SK-N-SH treated with all-trans-retinoic acid at 6 μM for 48 hours (cell line): ENCODE results near the gene C1GALT1.

Source experiments
- PATZ1 ChIP-seq: fragments of 250-450 bp; sonication (Bioruptor Pico); IDR thresholded peaks from 2 replicates; pipeline ENCODE4 v1.8.0; 2020; ENCODE audit warnings: mild to moderate bottlenecking, moderate library complexity, borderline replicate concordance
- TOX ChIP-seq: fragments of 250-450 bp; sonication (Bioruptor Pico); IDR thresholded peaks from 2 replicates; pipeline ENCODE4 v1.8.0; 2021; ENCODE audit warnings: mild to moderate bottlenecking, moderate library complexity, borderline replicate concordance
- TSHZ2 ChIP-seq: fragments of 250-450 bp; sonication (Bioruptor Pico); IDR thresholded peaks from 2 replicates; pipeline ENCODE4 v1.5.0; 2020; ENCODE audit warnings: mild to moderate bottlenecking, moderate library complexity
- ZNF565 ChIP-seq: fragments of 450-650 bp; formaldehyde crosslinking; conservative IDR thresholded peaks from 2 replicates; pipeline ENCODE4 v1.5.0; 2020; ENCODE audit warnings: low read depth, mild to moderate bottlenecking, moderate library complexity
- ZNF70 ChIP-seq: fragments of 450-650 bp; formaldehyde crosslinking; IDR thresholded peaks from 2 replicates; pipeline ENCODE4 v1.5.0; 2020; ENCODE audit warnings: mild to moderate bottlenecking, moderate library complexity

DNA sequence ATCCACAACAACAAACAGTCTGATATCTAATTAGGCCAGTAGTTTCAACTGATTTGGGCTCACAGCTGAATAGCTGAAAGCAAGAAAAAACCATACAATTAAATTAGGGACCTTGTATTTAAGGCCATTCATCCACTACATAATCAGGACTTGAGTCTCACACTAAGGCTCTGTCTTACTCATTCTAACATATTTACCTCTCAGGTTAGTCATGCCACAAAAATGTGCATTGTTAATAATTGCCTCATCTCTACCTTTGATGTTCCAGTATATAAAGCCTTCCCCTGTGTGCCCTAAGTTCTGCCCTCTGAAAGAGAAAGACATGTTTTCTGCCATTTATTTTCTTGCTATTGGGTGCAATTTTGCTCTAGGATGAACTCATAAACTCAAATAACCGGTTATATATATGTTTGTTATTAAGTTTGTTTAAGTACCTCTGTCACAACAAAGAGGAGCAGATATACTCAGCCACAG, 5.3 kb upstream of the C1GALT1 start:
- TF ChIP-seq ZNF565 (CRISPR knock-in tag) (no peak), PATZ1 (CRISPR knock-in tag) (no peak), TOX (CRISPR knock-in tag) (no peak), TSHZ2 (CRISPR knock-in tag) (no peak), ZNF70 (CRISPR knock-in tag) (no peak)
